HEK293 (cell line): ENCODE results near the gene FZR1.

ENCODE experiments used
- CTCF ChIA-PET: fragments of 350-600 bp; formaldehyde crosslinking; extraction: SDS; loops from one replicate; lab custom pipeline; 2021; ENCODE audit warnings: antibody characterized with exemption; lab: Yijun Ruan, JAX
- POLR2A ChIA-PET: fragments of 300-600 bp; formaldehyde crosslinking; extraction: SDS; loops from one replicate; lab custom pipeline; 2020; ENCODE audit warnings: antibody characterized with exemption, inconsistent platforms; lab: Yijun Ruan, JAX
- H3K27ac ChIP-seq: fragments of 200-500 bp; sonication (Bioruptor generic); 2 replicates; pipeline ENCODE4 v1.5.1; 2014; ENCODE audit warnings: low read depth, low read length, control low read depth, inconsistent platforms; ENCODE audit errors: extremely low read depth
- H3K36me3 ChIP-seq, 2 experiments: fragments of 200-500 bp in 1 of 2; sonication (Bioruptor generic) in 1 of 2; 1 replicate in 1 of 2; 2 replicates in 1 of 2; pipeline ENCODE4 v1.5.1; 2014 to 2017; ENCODE audit warnings: inconsistent platforms in 2 of 2, low read length in 2 of 2; ENCODE audit not compliant: control insufficient read depth in 2 of 2, insufficient read depth in 1 of 2
- H3K4me1 ChIP-seq: fragments of 200-500 bp; sonication (Bioruptor generic); 2 replicates; pipeline ENCODE4 v1.5.1; 2014; ENCODE audit warnings: mild to moderate bottlenecking, low read length, inconsistent platforms; ENCODE audit not compliant: control insufficient read depth, insufficient read depth
- H3K4me3 ChIP-seq: 2 replicates; pipeline ENCODE4 v1.5.1; 2011; ENCODE audit warnings: low read depth, mild to moderate bottlenecking, control low read depth, low read length, moderate library complexity
- H3K9me3 ChIP-seq: fragments of 200-500 bp; sonication (Bioruptor generic); 2 replicates; pipeline ENCODE4 v1.5.1; 2014; ENCODE audit warnings: low read depth, low read length, inconsistent platforms; ENCODE audit not compliant: control insufficient read depth, insufficient read depth
- EGR2 ChIP-seq: fragments of 450-650 bp; formaldehyde crosslinking; IDR thresholded peaks from 2 replicates; pipeline ENCODE4 v1.5.1; 2016; ENCODE audit warnings: low read depth, missing biosample characterization, missing genetic modification characterization
- GLIS2 ChIP-seq: fragments of 450-650 bp; formaldehyde crosslinking; IDR thresholded peaks from 2 replicates; pipeline ENCODE4 v1.5.1; 2016; ENCODE audit warnings: missing biosample characterization, missing genetic modification characterization
- SP2 ChIP-seq: fragments of 450-650 bp; formaldehyde crosslinking; IDR thresholded peaks from 2 replicates; pipeline ENCODE4 v1.5.1; 2016; ENCODE audit warnings: missing biosample characterization, missing genetic modification characterization
- ZFHX2 ChIP-seq: fragments of 450-650 bp; formaldehyde crosslinking; conservative IDR thresholded peaks from 2 replicates; pipeline ENCODE4 v1.5.1; 2016; ENCODE audit warnings: missing biosample characterization, missing genetic modification characterization
- ZNF169 ChIP-seq: fragments of 450-650 bp; formaldehyde crosslinking; IDR thresholded peaks from 2 replicates; pipeline ENCODE4 v1.5.1; 2016; ENCODE audit warnings: missing biosample characterization, missing genetic modification characterization
- ZNF214 ChIP-seq: fragments of 450-650 bp; formaldehyde crosslinking; IDR thresholded peaks from 2 replicates; pipeline ENCODE4 v1.5.1; 2017; ENCODE audit warnings: missing biosample characterization, mild to moderate bottlenecking, missing genetic modification characterization, borderline replicate concordance
- ZNF548 ChIP-seq: fragments of 450-650 bp; formaldehyde crosslinking; IDR thresholded peaks from 2 replicates; pipeline ENCODE4 v1.5.1; 2016; ENCODE audit warnings: missing biosample characterization, missing genetic modification characterization
- ZNF768 ChIP-seq: fragments of 450-650 bp; formaldehyde crosslinking; IDR thresholded peaks from 2 replicates; pipeline ENCODE4 v1.5.1; 2018; ENCODE audit warnings: missing biosample characterization, mild to moderate bottlenecking, missing genetic modification characterization
- ZNF785 ChIP-seq: fragments of 450-650 bp; formaldehyde crosslinking; IDR thresholded peaks from 2 replicates; pipeline ENCODE4 v1.5.1; 2016; ENCODE audit warnings: missing biosample characterization, missing genetic modification characterization
- TF ChIP-seq, protein P1 (sequence below): fragments of 450-650 bp; formaldehyde crosslinking; IDR thresholded peaks from 2 replicates; pipeline ENCODE4 v1.5.1; 2016; ENCODE audit warnings: missing biosample characterization, missing genetic modification characterization
- TF ChIP-seq, protein P2 (sequence below): sonication (generic); formaldehyde crosslinking; IDR thresholded peaks from 2 replicates; pipeline ENCODE4 v1.8.1; 2022; ENCODE audit warnings: mild to moderate bottlenecking, moderate library complexity, missing genetic modification reagents

Gene FZR1

DNA sequence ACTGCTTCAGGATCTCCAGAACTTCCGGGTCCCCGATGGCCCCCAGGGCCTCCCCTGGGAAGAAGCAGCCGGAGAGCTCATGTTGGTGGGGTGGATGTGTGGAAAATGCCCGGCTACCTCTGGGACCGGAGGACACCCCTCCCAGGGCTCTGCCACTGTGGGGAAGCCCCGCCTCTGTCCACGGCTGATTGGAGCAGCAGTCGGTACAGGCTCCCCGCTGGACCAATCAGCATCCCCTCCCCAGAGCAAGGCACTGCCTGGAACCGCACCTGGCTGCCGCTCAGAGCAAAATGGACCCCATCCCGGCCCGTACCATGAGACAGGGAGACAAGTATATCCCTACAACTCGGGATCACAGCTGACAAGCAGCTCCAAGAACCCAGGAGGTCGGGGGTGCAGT is 12.1 kb upstream of the FZR1 start:
- peaks cover 7 to 60% of the 10 kb centered on the region in 2 experiments; a peak in 2 of 3 replicates for H3K36me3 ChIP-seq
- H3K27ac ChIP-seq: no peak overlapping the region
- TF ChIP-seq ZNF214 (tag by site-specific recombination): no peak
- TF ChIP-seq, protein P1, sequence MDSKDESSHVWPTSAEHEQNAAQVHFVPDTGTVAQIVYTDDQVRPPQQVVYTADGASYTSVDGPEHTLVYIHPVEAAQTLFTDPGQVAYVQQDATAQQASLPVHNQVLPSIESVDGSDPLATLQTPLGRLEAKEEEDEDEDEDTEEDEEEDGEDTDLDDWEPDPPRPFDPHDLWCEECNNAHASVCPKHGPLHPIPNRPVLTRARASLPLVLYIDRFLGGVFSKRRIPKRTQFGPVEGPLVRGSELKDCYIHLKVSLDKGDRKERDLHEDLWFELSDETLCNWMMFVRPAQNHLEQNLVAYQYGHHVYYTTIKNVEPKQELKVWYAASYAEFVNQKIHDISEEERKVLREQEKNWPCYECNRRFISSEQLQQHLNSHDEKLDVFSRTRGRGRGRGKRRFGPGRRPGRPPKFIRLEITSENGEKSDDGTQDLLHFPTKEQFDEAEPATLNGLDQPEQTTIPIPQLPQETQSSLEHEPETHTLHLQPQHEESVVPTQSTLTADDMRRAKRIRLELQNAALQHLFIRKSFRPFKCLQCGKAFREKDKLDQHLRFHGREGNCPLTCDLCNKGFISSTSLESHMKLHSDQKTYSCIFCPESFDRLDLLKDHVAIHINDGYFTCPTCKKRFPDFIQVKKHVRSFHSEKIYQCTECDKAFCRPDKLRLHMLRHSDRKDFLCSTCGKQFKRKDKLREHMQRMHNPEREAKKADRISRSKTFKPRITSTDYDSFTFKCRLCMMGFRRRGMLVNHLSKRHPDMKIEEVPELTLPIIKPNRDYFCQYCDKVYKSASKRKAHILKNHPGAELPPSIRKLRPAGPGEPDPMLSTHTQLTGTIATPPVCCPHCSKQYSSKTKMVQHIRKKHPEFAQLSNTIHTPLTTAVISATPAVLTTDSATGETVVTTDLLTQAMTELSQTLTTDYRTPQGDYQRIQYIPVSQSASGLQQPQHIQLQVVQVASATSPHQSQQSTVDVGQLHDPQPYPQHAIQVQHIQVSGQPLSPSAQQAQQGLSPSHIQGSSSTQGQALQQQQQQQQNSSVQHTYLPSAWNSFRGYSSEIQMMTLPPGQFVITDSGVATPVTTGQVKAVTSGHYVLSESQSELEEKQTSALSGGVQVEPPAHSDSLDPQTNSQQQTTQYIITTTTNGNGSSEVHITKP (tag by site-specific recombination): peak; percentile 45; the same call in 1 of the 2 replicates
- TF ChIP-seq SP2 (tag by site-specific recombination): peak; percentile 52
- no peak overlapping the region for H3K4me3 ChIP-seq
- no peaks in the 10 kb centered on the region for H3K4me1 ChIP-seq
- no peaks in the 10 kb centered on the region for H3K9me3 ChIP-seq
- CTCF ChIA-PET: no interaction called here
- POLR2A ChIA-PET: interaction anchor here (0.5 kb wide), 1 partner anchor 218 kb away, joined by 4 read pairs; no protein-coding TSS in a partner anchor

DNA sequence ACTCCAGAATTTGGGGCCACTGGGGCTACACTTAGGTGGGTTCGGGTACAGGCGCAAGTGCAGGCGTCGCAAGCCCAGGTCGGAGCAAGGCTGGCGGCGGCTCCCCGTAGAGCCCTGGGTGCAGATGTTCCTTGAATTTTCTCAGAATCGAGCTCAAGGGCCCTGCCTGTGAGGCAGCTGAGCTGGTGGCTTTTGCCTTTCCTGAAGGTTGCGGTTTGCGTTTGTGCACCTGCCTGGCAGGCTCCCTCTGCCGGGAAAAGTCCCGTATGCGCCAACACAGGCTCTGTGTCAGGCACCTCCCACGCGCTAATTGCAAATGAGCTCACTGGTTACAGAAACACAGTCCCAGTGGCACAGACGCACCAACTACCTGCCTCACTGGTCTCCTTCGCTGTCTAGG is 11.6 kb upstream of the FZR1 start:
- ChIA-PET POLR2A (interaction anchor here (0.5 to 0.7 kb wide), 2 partner anchors 10 to 219 kb away, joined by 4 to 5 read pairs; no protein-coding TSS in a partner anchor), CTCF (interaction anchor here (0.8 kb wide), 1 partner anchor 10 kb away, joined by 6 read pairs; no protein-coding TSS in a partner anchor)
- Histone ChIP-seq H3K27ac (no peak overlapping the region), H3K4me3 (no peak overlapping the region), H3K4me1 (no peaks in the 10 kb centered on the region; the same call in 1 of the 2 replicates), H3K9me3 (no peaks in the 10 kb centered on the region), H3K36me3 (peaks cover 7 to 60% of the 10 kb centered on the region in 2 experiments; a peak in 2 of 3 replicates)
- TF ChIP-seq, protein P2, sequence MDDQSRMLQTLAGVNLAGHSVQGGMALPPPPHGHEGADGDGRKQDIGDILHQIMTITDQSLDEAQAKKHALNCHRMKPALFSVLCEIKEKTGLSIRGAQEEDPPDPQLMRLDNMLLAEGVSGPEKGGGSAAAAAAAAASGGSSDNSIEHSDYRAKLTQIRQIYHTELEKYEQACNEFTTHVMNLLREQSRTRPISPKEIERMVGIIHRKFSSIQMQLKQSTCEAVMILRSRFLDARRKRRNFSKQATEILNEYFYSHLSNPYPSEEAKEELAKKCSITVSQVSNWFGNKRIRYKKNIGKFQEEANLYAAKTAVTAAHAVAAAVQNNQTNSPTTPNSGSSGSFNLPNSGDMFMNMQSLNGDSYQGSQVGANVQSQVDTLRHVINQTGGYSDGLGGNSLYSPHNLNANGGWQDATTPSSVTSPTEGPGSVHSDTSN (CRISPR knock-in tag): no peak
- TF ChIP-seq ZFHX2 (tag by site-specific recombination) (peak; percentile 39), ZNF785 (tag by site-specific recombination) (no peak), EGR2 (tag by site-specific recombination) (peak; percentile 45), GLIS2 (no peak), ZNF548 (tag by site-specific recombination) (no peak)

DNA sequence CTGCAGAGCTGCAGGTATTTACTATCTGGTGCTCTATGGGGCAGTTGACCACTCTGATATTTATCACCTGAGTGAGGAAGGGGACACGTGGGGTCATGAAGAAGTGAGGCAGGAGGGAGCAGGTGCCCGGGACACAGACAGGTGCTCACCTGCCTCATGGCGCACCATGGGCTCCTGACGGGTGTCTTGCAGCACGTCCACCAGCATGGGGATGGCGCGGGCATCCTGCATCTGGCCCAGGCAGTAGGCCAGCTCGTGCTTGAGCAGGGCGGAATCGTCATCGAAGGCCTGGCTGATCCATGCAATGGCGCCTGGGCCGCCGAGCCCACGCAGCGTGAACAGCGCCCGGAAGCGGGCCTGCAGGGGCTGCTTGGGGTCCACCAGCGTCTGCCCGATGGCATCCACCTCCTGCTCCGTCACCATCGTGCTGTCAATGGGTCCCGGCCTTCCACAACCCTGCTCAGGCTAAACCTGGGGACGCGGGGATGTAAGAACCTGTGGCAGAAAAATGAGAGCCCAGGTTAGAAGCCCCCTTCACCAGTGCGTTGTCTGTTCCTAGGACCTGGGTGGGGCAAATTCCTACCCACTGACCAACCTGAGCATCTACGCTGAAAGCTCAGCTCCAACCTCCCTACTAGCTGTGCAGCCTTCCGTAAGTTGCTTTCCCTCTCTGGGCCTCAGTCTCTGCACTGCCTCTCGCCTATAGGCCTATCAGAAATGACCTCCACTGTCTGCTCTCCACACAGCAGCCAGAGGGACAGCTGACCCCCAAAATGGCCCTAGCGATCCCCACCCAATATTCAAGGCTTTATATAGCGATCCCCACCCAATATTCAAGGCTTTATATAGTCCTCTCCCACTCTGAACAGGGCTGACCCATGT is 9.5 kb upstream of the FZR1 start:
- peaks cover 7 to 52% of the 10 kb centered on the region in 2 experiments; a peak in 2 of 3 replicates for H3K36me3 ChIP-seq
- TF ChIP-seq ZNF169 (tag by site-specific recombination) (no peak), ZNF768 (peak; percentile 51; the same call in 1 of the 2 replicates)
- TF ChIP-seq, all 188 proteins: peak for 1
- CTCF ChIA-PET: no interaction called here

More for the DNA sequence above, 9.5 kb upstream of the FZR1 start:
- POLR2A ChIA-PET: no interaction called here
- Histone ChIP-seq H3K4me3 (no peak overlapping the region), H3K27ac (no peak overlapping the region), H3K9me3 (no peaks in the 10 kb centered on the region), H3K4me1 (peaks cover 2% of the 10 kb centered on the region)
